Astrocyte (in vitro differentiated cells and primary cell): Measurements from ENCODE around the gene AREG.

Experiments used
- CTCF ChIP-seq: IDR thresholded peaks from 2 replicates; pipeline ENCODE4 v1.5.1; 2011; ENCODE audit warnings: low read depth, mild to moderate bottlenecking, inconsistent platforms, low read length, moderate library complexity; ENCODE audit not compliant: insufficient read depth
- EZH2 ChIP-seq: IDR thresholded peaks from 2 replicates; pipeline ENCODE4 v1.6.1; 2012; ENCODE audit warnings: mild to moderate bottlenecking, low read length, inconsistent platforms; ENCODE audit not compliant: insufficient read depth

- TF ChIP-seq CTCF (no peak), EZH2 (no peak)
Observed at GRCh38 chr4:74395633-74396032, 49.3 kb upstream of the AREG start.
